Hepatocyte (in vitro differentiated cells): ENCODE results near the gene MOB2. TPM values are rescaled to one million over a fixed set of nuclear protein-coding genes. Genes with fewer than 3 reads are reported as not detected.
"Not testable (repeated sequence)": the region's sequence is repeated elsewhere in the genome, so short reads cannot be mapped to it uniquely, and the experiment has no call there.

Experiments
- DNase-seq: peaks from one replicate; pipeline ENCODE4 v3.0.0-alpha.2; 2016; ENCODE audit warnings: low spot score
- H2AFZ ChIP-seq: fragments of 200-600 bp; sonication (generic); 2 replicates; pipeline ENCODE4 v1.6.0; 2016; ENCODE audit warnings: antibody characterized with exemption, mild to moderate bottlenecking
- H3K27ac ChIP-seq: fragments of 200-600 bp; sonication (generic); 2 replicates; pipeline ENCODE4 v1.5.1; 2016; ENCODE audit warnings: mild to moderate bottlenecking
- H3K27me3 ChIP-seq: fragments of 200-600 bp; sonication (generic); 2 replicates; pipeline ENCODE4 v1.6.1; 2016
- H3K36me3 ChIP-seq: fragments of 200-600 bp; sonication (generic); replicated peaks from 2 replicates; pipeline ENCODE4 v1.5.1; 2016; ENCODE audit warnings: low read depth; ENCODE audit not compliant: insufficient read depth
- H3K4me1 ChIP-seq: fragments of 200-600 bp; sonication (generic); 2 replicates; pipeline ENCODE4 v1.5.1; 2016; ENCODE audit warnings: mild to moderate bottlenecking, moderate library complexity; ENCODE audit not compliant: insufficient read depth
- H3K4me2 ChIP-seq: fragments of 200-600 bp; sonication (generic); 2 replicates; pipeline ENCODE4 v1.6.0; 2016
- H3K4me3 ChIP-seq: fragments of 200-600 bp; sonication (generic); 2 replicates; pipeline ENCODE4 v1.5.1; 2016; ENCODE audit warnings: mild to moderate bottlenecking
- H3K79me2 ChIP-seq: fragments of 200-600 bp; sonication (generic); 2 replicates; pipeline ENCODE4 v1.6.0; 2017; ENCODE audit warnings: mild to moderate bottlenecking
- H3K9me2 ChIP-seq: fragments of 200-600 bp; sonication (generic); replicated peaks from 2 replicates; pipeline ENCODE4 v1.6.0; 2017; ENCODE audit warnings: mild to moderate bottlenecking; ENCODE audit not compliant: insufficient read depth
- H3K9me3 ChIP-seq: fragments of 200-600 bp; sonication (generic); 2 replicates; pipeline ENCODE4 v1.5.1; 2016; ENCODE audit warnings: low read depth, mild to moderate bottlenecking
- H4K20me1 ChIP-seq: fragments of 200-600 bp; sonication (generic); 2 replicates; pipeline ENCODE4 v1.6.0; 2016; ENCODE audit warnings: mild to moderate bottlenecking; ENCODE audit not compliant: insufficient read depth, poor library complexity, severe bottlenecking
- CTCF ChIP-seq: fragments of 200-600 bp; sonication (generic); IDR thresholded peaks from 2 replicates; pipeline ENCODE4 v1.5.1; 2016; ENCODE audit warnings: antibody characterized with exemption, mild to moderate bottlenecking; ENCODE audit not compliant: poor library complexity
- EZH2 ChIP-seq: fragments of 200-600 bp; sonication (generic); IDR thresholded peaks from 2 replicates; pipeline ENCODE4 v1.6.1; 2016; ENCODE audit warnings: antibody characterized with exemption, mild to moderate bottlenecking, borderline replicate concordance
- EZH2phosphoT487 ChIP-seq: fragments of 200-600 bp; sonication (generic); IDR thresholded peaks from one replicate; pipeline ENCODE4 v1.6.1; 2018; ENCODE audit warnings: antibody characterized with exemption, mild to moderate bottlenecking, low read depth, moderate library complexity; ENCODE audit not compliant: unreplicated experiment, severe bottlenecking
- WGBS: methylation state at CpG from one replicate; pipeline ENCODE4 v1.1.6; 2016; ENCODE audit warnings: low lambda C conversion rate; ENCODE audit errors: missing lambda C conversion rate; 5-methylcytosine and 5-hydroxymethylcytosine counted together
- polyA plus RNA-seq: library from polyadenylated mRNA; unstranded; fragments of >200 nt; fragmentation: Nextera tagmentation; extraction: Ambion mirVana; gene quantifications from 2 replicates; pipeline ENCODE4 v1.2.1, GENCODE V29; 2016
- total RNA-seq: library from RNA; depleted of rRNA; stranded (reverse); fragments of >200 nt; gene quantifications from 2 replicates; pipeline ENCODE4 v1.2.3, GENCODE V29; 2014

The MOB2 gene
- total and polyA plus RNA-seq, 2 experiments from 2014 or later, result 12.5 to 48.2 TPM

- no peaks in the 10 kb centered on the region for H3K79me2 ChIP-seq
- no peak overlapping the region for H2AFZ ChIP-seq
- no peaks in the 10 kb centered on the region for H3K27me3 ChIP-seq
- no peaks in the 10 kb centered on the region for H4K20me1 ChIP-seq
- no peak for TF ChIP-seq EZH2
- TF ChIP-seq CTCF, result peak; percentile 2
- H3K9me3 ChIP-seq, result no peaks in the 10 kb centered on the region
- no peaks in the 10 kb centered on the region for H3K9me2 ChIP-seq
- H3K27ac ChIP-seq, result no peak overlapping the region
- no peak overlapping the region for H3K4me3 ChIP-seq
- no peaks in the 10 kb centered on the region for H3K36me3 ChIP-seq
- H3K4me1 ChIP-seq, result peaks cover 29% of the 10 kb centered on the region
- WGBS, result 35% methylated on average over 15 of the region's 29 CpGs
- peak; percentile 43 for DNase-seq
- peak overlapping the region; percentile 65 for H3K4me2 ChIP-seq
Measured at GRCh38 chr11:1435820-1436467, 50.6 kb downstream of the MOB2 start.

GRCh38 chr11:1435479-1435819, 51.1 kb downstream of the MOB2 start:
- not testable (repeated sequence) for DNase-seq, H3K4me3 ChIP-seq, H3K36me3 ChIP-seq, H3K9me3 ChIP-seq, H2AFZ ChIP-seq, H3K27me3 ChIP-seq, H4K20me1 ChIP-seq, H3K27ac ChIP-seq, H3K79me2 ChIP-seq, H3K9me2 ChIP-seq
- no CpG with 5 or more reads among the region's 20 CpGs for WGBS
- Histone ChIP-seq H3K4me2 (peak overlapping the region; percentile 44), H3K4me1 (peaks cover 29% of the 10 kb centered on the region)

GRCh38 chr11:1433977-1434640, 52.5 kb downstream of the MOB2 start:
- H2AFZ ChIP-seq, result no peak overlapping the region
- 90% methylated on average over 28 of the region's 29 CpGs for WGBS
- no peak for TF ChIP-seq EZH2phosphoT487
- no peak for TF ChIP-seq EZH2
- TF ChIP-seq CTCF, result no peak

GRCh38 chr11:1433568-1433967, 53.0 kb downstream of the MOB2 start:
- Histone ChIP-seq H3K4me3 (no peak overlapping the region), H3K79me2 (no peaks in the 10 kb centered on the region), H3K9me3 (no peaks in the 10 kb centered on the region), H3K36me3 (no peaks in the 10 kb centered on the region), H3K9me2 (no peaks in the 10 kb centered on the region), H3K4me2 (no peak overlapping the region), H3K27ac (no peak overlapping the region), H2AFZ (no peak overlapping the region), H3K27me3 (no peaks in the 10 kb centered on the region), H3K4me1 (peaks cover 23% of the 10 kb centered on the region), H4K20me1 (no peaks in the 10 kb centered on the region)
- WGBS, result 90% methylated on average over 15 of the region's 15 CpGs
- DNase-seq, result no peak
- TF ChIP-seq CTCF (no peak), EZH2 (no peak), EZH2phosphoT487 (no peak)

More at GRCh38 chr11:1433977-1434640, 52.5 kb downstream of the MOB2 start:
- H3K9me2 ChIP-seq, result no peaks in the 10 kb centered on the region
- no peak for DNase-seq
- no peaks in the 10 kb centered on the region for H3K9me3 ChIP-seq
- H3K4me1 ChIP-seq, result peaks cover 28% of the 10 kb centered on the region
- H3K27ac ChIP-seq, result no peak overlapping the region
- no peaks in the 10 kb centered on the region for H3K79me2 ChIP-seq
- H3K4me2 ChIP-seq, result no peak overlapping the region
- H3K4me3 ChIP-seq, result no peak overlapping the region
- no peaks in the 10 kb centered on the region for H3K27me3 ChIP-seq
- no peaks in the 10 kb centered on the region for H4K20me1 ChIP-seq
- no peaks in the 10 kb centered on the region for H3K36me3 ChIP-seq
